PC-3 (cell line): ENCODE results near the gene TUSC2.

Experiments
- CTCF ChIP-seq: fragments of 300-600 bp; sonication (generic); conservative IDR thresholded peaks from 2 replicates; pipeline ENCODE4 v1.5.1; 2017; ENCODE audit warnings: antibody characterized with exemption, low read depth, mild to moderate bottlenecking, low read length
- EZH2 ChIP-seq: fragments of 300-600 bp; sonication (generic); IDR thresholded peaks from one replicate; pipeline ENCODE4 v1.6.1; 2017; ENCODE audit warnings: antibody characterized with exemption, mild to moderate bottlenecking, low read length; ENCODE audit not compliant: unreplicated experiment
- EZH2phosphoT487 ChIP-seq: fragments of 300-600 bp; sonication (generic); IDR thresholded peaks from 2 replicates; pipeline ENCODE4 v1.6.1; 2018; ENCODE audit warnings: mild to moderate bottlenecking, antibody characterized with exemption, low read length, borderline replicate concordance

GRCh38 chr3:50302095-50303012 lies 25.7 kb downstream of the TUSC2 start:
- TF ChIP-seq CTCF (no peak), EZH2phosphoT487 (no peak), EZH2 (no peak)
